ENCODE measurements around the gene CORO6. TPM values are rescaled to one million over a fixed set of nuclear protein-coding genes. Genes with fewer than 3 reads are reported as not detected.
A peak's percentile ranks its signal among the peaks of the same experiment; 100 is the strongest.

CORO6 gene
- total and polyA plus RNA-seq, 7 donors: 182 to 710 (median 494) TPM

DNA sequence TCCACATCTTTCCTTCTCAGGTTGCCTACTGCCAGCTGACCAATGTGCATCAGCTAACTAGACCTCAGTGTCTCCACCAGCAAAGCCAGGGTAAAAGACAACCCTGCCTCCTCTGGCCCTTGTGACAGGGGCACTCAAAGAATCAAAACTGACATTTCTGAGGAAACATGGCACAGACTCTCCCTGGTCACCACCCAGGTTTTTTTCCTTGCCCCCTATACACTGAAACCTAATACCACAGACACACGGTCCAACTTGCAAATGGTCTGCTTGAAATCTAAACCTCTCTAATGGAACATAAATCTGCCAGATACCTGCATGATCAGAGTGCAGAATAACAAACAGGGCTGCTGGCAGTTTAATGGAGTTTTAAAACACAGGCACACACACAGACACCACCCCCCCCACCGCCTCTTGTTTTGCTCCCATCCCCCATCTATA is 19.5 kb upstream of the CORO6 start:
- intact Hi-C loops (cut with DNase I): loop anchor here (5.0 to 10.0 kb wide), 3 partner anchors 35 to 120 kb away; no protein-coding TSS in a partner anchor
- no peak for TF ChIP-seq CTCF (IDR thresholded peaks at IDR 0.05)
- DNase-seq (peak in 1 of 2 donors; percentile 71), ATAC-seq (peak; percentile 19 to 56 (median 39))
- H3K27ac ChIP-seq: peak overlapping the region; percentile 94
- no peaks in the 10 kb centered on the region for H3K9me3 ChIP-seq
- peak overlapping the region; percentile 60 for H3K4me3 ChIP-seq
- peaks cover 85% of the 10 kb centered on the region for H3K4me1 ChIP-seq
- no peaks in the 10 kb centered on the region for H3K27me3 ChIP-seq (ENCODE audit: insufficient read depth in 3 of 3, low read length in 2 of 3)
- 12 to 19% (median 17%) methylated on average over 2 of the region's 2 CpGs for WGBS, 3 donors
- H3K36me3 ChIP-seq (ENCODE audit: insufficient read depth in 1 of 2, low read depth in 1 of 2): peaks cover 0 to 20% of the 10 kb centered on the region in 2 donors

GRCh38 chr17:29640981-29641642 is 18.4 kb upstream of the CORO6 start:
- intact Hi-C loops (cut with DNase I): loop anchor here (5.0 to 10.0 kb wide), 3 partner anchors 36 to 121 kb away; no protein-coding TSS in a partner anchor
- DNase-seq (no peak), ATAC-seq (peak in 2 of 4 donors; percentile 10 to 31)
- Histone ChIP-seq H3K4me1 (peaks cover 85% of the 10 kb centered on the region), H3K9me3 (no peaks in the 10 kb centered on the region), H3K27me3 (ENCODE audit: insufficient read depth in 3 of 3, low read length in 2 of 3) (no peaks in the 10 kb centered on the region), H3K36me3 (ENCODE audit: insufficient read depth in 1 of 2, low read depth in 1 of 2) (peaks cover 0 to 20% of the 10 kb centered on the region in 2 donors), H3K27ac (peak overlapping the region; percentile 94), H3K4me3 (peak overlapping the region; percentile 56)
- TF ChIP-seq CTCF (IDR thresholded peaks at IDR 0.05): no peak
- 18 to 22% (median 19%) methylated on average over 7 of the region's 7 CpGs for WGBS, 3 donors

DNA sequence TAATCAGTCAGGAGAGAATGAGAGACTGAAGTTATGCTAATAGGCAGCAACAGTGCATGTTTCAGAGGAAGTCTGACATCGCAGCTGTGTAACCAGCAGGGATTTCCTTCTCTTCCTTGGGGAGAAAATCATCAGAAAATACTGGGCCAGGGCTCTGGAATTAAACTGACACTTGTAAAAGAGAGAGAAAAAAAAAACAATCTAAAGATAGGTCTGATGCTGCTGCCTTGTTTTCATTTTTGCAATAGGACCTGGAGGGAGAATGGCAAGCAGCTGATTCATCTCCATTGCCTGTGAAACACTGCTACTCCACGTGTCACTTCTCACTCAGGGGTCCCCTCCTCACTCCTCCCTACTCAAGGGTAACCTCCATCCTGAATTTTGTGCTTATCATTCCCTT is 17.7 kb upstream of the CORO6 start:
- Histone ChIP-seq H3K9me3 (no peaks in the 10 kb centered on the region), H3K36me3 (ENCODE audit: insufficient read depth in 1 of 2, low read depth in 1 of 2) (peaks cover 0 to 24% of the 10 kb centered on the region in 2 donors), H3K4me1 (peaks cover 78% of the 10 kb centered on the region), H3K27ac (peak overlapping the region; percentile 94), H3K27me3 (ENCODE audit: insufficient read depth in 3 of 3, low read length in 2 of 3) (no peaks in the 10 kb centered on the region), H3K4me3 (peak overlapping the region; percentile 56)
- intact Hi-C loops (cut with DNase I): loop anchor here (5.0 to 10.0 kb wide), 3 partner anchors 37 to 122 kb away; no protein-coding TSS in a partner anchor
- TF ChIP-seq CTCF (IDR thresholded peaks at IDR 0.05): no peak
- WGBS, 3 donors: 2 to 5% (median 5%) methylated on average over 2 of the region's 2 CpGs
- DNase-seq (no peak), ATAC-seq (peak; percentile 51 to 64 (median 57))

DNA sequence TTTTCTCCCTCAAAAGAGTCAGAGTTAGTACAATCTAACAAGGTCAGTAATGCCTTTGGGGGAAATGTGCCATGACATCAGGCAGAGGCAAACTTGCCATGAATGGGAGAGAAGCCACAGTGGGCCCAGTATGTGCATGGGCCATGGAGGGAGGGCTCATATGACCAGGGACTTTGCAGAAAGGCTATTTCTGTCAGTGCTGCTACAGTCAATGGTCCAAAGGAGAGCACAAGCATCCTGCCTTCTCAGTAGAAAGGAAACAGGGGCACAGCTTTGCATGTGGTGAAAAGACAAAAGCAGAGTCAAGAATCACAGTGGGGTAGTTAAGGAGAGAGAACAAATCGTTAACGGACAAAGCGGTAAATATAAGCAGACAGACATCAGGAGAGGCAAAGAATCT is 11.2 kb upstream of the CORO6 start:
- WGBS, 3 donors: 85 to 95% (median 91%) methylated on average over 3 of the region's 3 CpGs
- intact Hi-C loops (cut with DNase I): loop anchor here in 1 of 2 donors (5.0 to 10.0 kb wide), 2 partner anchors 143 to 291 kb away; no protein-coding TSS in a partner anchor
- DNase-seq (no peak), ATAC-seq (peak in 2 of 4 donors; percentile 30 to 46)
- peak overlapping the region; percentile 94 for H3K27ac ChIP-seq
- no peaks in the 10 kb centered on the region for H3K9me3 ChIP-seq
- TF ChIP-seq CTCF (IDR thresholded peaks at IDR 0.05): no peak
- H3K4me3 ChIP-seq: no peak overlapping the region
- H3K27me3 ChIP-seq (ENCODE audit: insufficient read depth in 3 of 3, low read length in 2 of 3): no peaks in the 10 kb centered on the region
- peaks cover 64% of the 10 kb centered on the region for H3K4me1 ChIP-seq
- H3K36me3 ChIP-seq (ENCODE audit: insufficient read depth in 1 of 2, low read depth in 1 of 2): peaks cover 11 to 87% of the 10 kb centered on the region in 2 donors
